Neural cell (in vitro differentiated cells): ENCODE measurements around the gene TMC1.

Experiments used
- EP300 ChIP-seq: fragments of 450-650 bp; conservative IDR thresholded peaks from 2 replicates; pipeline ENCODE4 v1.6.1; 2014; ENCODE audit warnings: antibody characterized with exemption, mild to moderate bottlenecking, moderate library complexity; ENCODE audit not compliant: poor library complexity, severe bottlenecking
- EZH2 ChIP-seq: fragments of 200-600, 300-800 bp; shearing (Covaris generic), sonication (generic); IDR thresholded peaks from 2 replicates; pipeline ENCODE4 v1.6.1; 2014; ENCODE audit warnings: antibody characterized with exemption, low read length, borderline replicate concordance, mild to moderate bottlenecking; ENCODE audit not compliant: insufficient read depth, poor library complexity, severe bottlenecking
- MXI1 ChIP-seq: fragments of 450-650 bp; conservative IDR thresholded peaks from 2 replicates; pipeline ENCODE4 v1.6.1; 2014; ENCODE audit warnings: antibody characterized with exemption, mild to moderate bottlenecking; ENCODE audit not compliant: poor library complexity, severe bottlenecking
- POLR2AphosphoS5 ChIP-seq: IDR thresholded peaks from 2 replicates; pipeline ENCODE4 v1.6.1; 2012
- RAD21 ChIP-seq: fragments of 450-650 bp; conservative IDR thresholded peaks from 2 replicates; pipeline ENCODE4 v1.6.1; 2014; ENCODE audit warnings: antibody characterized with exemption, mild to moderate bottlenecking, moderate library complexity
- TAF1 ChIP-seq: IDR thresholded peaks from 2 replicates; pipeline ENCODE4 v1.6.1; 2012; ENCODE audit warnings: low read depth
- TF ChIP-seq, protein P1 (sequence below): fragments of 450-650 bp; IDR thresholded peaks from 2 replicates; pipeline ENCODE4 v1.5.1; 2014; ENCODE audit warnings: antibody characterized with exemption, mild to moderate bottlenecking, moderate library complexity; ENCODE audit not compliant: poor library complexity, severe bottlenecking
- TF ChIP-seq, protein P2 (sequence below): IDR thresholded peaks from 2 replicates; pipeline ENCODE4 v1.6.1; 2012; ENCODE audit warnings: borderline replicate concordance

DNA sequence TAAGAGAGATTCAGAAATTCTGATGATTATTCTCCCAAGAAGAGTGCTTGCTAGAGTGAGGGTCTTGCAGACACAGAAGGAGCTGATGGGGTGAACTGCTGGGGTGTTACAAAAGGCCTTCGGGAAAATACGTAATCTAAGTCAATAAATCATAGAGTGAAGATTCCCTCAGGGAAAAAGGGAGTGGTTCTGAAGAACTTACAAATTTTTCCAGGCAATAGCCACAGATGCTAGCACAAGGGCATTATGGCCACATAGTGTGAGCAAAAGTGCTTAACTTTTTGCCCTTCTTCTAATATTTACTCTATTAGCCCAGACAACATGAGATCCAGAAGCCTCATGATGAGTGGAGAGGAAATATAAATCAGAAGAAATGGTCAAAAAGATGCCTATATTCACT, 137.3 kb downstream of the TMC1 start:
- TF ChIP-seq, protein P1, sequence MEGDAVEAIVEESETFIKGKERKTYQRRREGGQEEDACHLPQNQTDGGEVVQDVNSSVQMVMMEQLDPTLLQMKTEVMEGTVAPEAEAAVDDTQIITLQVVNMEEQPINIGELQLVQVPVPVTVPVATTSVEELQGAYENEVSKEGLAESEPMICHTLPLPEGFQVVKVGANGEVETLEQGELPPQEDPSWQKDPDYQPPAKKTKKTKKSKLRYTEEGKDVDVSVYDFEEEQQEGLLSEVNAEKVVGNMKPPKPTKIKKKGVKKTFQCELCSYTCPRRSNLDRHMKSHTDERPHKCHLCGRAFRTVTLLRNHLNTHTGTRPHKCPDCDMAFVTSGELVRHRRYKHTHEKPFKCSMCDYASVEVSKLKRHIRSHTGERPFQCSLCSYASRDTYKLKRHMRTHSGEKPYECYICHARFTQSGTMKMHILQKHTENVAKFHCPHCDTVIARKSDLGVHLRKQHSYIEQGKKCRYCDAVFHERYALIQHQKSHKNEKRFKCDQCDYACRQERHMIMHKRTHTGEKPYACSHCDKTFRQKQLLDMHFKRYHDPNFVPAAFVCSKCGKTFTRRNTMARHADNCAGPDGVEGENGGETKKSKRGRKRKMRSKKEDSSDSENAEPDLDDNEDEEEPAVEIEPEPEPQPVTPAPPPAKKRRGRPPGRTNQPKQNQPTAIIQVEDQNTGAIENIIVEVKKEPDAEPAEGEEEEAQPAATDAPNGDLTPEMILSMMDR = no peak
- no peak for TF ChIP-seq POLR2AphosphoS5
- no peak for TF ChIP-seq TAF1
- no peak for TF ChIP-seq MXI1
- no peak for TF ChIP-seq EZH2
- no peak for TF ChIP-seq RAD21
- TF ChIP-seq, protein P2, sequence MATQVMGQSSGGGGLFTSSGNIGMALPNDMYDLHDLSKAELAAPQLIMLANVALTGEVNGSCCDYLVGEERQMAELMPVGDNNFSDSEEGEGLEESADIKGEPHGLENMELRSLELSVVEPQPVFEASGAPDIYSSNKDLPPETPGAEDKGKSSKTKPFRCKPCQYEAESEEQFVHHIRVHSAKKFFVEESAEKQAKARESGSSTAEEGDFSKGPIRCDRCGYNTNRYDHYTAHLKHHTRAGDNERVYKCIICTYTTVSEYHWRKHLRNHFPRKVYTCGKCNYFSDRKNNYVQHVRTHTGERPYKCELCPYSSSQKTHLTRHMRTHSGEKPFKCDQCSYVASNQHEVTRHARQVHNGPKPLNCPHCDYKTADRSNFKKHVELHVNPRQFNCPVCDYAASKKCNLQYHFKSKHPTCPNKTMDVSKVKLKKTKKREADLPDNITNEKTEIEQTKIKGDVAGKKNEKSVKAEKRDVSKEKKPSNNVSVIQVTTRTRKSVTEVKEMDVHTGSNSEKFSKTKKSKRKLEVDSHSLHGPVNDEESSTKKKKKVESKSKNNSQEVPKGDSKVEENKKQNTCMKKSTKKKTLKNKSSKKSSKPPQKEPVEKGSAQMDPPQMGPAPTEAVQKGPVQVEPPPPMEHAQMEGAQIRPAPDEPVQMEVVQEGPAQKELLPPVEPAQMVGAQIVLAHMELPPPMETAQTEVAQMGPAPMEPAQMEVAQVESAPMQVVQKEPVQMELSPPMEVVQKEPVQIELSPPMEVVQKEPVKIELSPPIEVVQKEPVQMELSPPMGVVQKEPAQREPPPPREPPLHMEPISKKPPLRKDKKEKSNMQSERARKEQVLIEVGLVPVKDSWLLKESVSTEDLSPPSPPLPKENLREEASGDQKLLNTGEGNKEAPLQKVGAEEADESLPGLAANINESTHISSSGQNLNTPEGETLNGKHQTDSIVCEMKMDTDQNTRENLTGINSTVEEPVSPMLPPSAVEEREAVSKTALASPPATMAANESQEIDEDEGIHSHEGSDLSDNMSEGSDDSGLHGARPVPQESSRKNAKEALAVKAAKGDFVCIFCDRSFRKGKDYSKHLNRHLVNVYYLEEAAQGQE = no peak
- no peak for TF ChIP-seq EP300
